GM21381 (cell line): ENCODE measurements around the gene HSP90B1.

Source experiments
- ATAC-seq: cut with Tn5 transposase; IDR thresholded peaks from one replicate; pipeline ENCODE4 v1.9.1; 2021; ENCODE audit warnings: mild to moderate bottlenecking, moderate library complexity; ENCODE audit not compliant: unreplicated experiment

Gene HSP90B1

GRCh38 chr12:103966736-103967135, 36.5 kb downstream of the HSP90B1 start:
- no peak for ATAC-seq

- ATAC-seq, result no peak
Measured at GRCh38 chr12:103969391-103969790, 39.2 kb downstream of the HSP90B1 start.

GRCh38 chr12:103973909-103974308, 43.7 kb downstream of the HSP90B1 start:
- ATAC-seq, result no peak

DNA sequence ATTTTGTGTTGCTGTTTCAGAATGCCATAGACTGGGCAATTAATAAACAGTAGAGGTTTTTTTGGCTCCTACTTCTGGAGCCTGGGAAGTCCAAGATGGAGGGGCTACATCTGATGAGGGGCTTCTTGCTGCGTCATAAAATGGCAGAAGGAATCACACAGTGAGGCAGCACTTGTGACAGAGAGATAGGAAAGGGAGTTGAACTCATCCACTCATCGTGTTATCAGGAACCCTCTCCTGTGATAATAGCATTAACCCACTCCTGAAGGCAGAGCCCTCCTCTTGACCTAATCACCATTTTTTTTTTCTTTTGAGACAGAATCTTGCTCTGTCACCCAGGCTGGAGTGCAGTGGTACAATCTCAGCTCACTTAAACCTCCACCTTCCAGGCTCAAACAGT, 45.2 kb downstream of the HSP90B1 start:
- ATAC-seq, result no peak

- no peak for ATAC-seq
Measured at GRCh38 chr12:103978384-103978982, 48.3 kb downstream of the HSP90B1 start.

DNA sequence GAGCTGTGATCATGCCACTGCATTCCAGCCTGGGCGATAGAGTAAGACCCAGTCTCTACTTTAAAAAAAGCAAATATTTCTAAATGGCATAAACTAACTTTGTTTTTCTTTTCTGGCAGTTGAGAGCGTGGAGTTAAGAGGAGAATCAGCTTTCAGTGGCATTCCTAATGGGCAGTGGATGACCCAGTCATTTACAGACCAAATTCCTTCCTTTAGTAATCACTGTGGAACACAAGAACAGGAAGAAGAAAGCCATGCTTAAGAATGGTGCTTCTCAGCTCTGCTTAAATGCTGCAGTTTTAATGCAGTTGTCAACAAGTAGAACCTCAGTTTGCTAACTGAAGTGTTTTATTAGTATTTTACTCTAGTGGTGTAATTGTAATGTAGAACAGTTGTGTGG, 56.6 kb downstream of the HSP90B1 start:
- ATAC-seq, result no peak

- ATAC-seq, result no peak
Measured at GRCh38 chr12:103994235-103994634, 64.0 kb downstream of the HSP90B1 start.

DNA sequence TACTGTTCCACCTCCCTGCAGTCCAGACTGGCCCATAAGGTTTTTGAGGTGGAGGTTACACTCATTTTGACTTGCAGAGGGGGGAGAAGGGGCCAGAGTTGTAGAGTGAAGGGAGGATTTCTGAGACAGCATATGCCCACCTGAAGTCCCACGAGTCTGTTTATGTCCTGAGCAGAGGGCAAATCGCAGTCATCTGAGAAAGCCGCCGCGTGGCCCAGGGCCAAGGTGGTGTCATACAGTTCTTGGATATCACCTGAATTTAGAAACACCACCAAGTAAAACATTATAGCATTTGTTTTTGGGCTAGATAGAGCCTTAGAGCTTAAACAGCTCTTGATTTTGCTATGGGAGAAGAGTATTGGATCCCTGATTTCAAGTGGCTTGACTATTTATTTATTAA, 66.4 kb downstream of the HSP90B1 start:
- no peak for ATAC-seq

DNA sequence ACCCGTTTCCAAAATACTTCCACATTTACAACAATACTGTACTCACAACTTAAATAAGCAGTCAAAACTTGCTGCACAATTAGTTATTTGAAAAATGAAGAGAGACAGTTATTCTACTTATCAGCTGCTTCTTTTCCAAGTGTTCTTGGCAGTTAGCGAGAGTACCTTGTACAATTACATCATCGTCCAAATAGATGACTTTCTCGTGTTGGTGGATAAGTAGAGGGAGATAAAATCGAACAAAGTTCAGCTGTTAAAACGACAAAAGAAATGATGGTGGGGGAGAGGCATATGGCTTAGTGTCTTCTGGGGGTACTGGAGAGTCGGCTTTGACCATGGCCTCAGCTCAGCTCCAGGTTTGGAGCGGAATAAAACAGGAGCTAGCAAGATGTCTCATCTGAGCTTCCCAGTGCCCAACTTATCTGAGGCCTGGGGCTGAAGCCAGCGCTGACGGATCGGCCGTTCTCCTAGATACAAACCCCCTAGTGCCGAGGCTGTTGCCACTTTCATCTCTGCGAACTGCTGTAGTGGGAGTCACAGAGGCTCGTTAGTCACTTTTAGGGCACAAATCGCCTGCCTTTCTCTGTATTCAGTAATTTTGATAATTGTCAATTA, 67.2 kb downstream of the HSP90B1 start:
- no peak for ATAC-seq
